ENCODE results near the gene TSEN34.

DNA sequence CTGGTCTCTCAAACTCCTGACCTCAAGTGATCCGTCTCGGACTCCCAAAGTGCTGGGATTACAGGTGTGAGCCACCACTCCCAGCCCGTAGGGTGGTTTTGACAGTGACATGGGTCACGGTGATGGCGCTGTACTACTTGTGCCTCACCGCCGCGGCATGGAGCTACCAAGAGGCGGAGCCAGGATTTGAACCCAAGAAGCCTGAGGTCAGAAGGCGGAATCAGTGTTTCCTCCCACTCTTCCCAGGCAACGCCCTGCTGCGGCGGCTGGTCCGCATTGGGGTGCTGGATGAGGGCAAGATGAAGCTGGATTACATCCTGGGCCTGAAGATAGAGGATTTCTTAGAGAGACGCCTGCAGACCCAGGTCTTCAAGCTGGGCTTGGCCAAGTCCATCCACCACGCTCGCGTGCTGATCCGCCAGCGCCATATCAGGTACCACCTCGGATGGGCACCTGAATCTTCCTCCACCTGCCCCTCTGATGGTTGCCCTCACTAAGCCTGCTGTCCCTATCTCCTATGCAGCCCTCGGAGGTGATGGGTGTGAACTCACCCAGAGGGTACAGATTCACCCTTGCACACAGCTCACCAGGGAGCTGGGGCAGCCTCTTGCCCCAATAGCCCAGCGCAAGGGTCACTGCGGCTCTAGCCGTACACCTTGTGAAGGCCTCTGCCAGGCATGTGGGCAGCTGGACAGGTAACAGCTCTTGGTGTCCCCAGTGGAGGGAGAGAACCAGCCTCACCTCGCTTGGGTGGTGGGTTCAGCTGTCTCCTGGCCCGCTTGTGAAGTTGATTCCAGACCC lies 15.1 kb downstream of the TSEN34 start:
- TF ChIP-seq POLR2A (IDR thresholded peaks at IDR 0.05): no peak
- TF ChIP-seq, protein P1, sequence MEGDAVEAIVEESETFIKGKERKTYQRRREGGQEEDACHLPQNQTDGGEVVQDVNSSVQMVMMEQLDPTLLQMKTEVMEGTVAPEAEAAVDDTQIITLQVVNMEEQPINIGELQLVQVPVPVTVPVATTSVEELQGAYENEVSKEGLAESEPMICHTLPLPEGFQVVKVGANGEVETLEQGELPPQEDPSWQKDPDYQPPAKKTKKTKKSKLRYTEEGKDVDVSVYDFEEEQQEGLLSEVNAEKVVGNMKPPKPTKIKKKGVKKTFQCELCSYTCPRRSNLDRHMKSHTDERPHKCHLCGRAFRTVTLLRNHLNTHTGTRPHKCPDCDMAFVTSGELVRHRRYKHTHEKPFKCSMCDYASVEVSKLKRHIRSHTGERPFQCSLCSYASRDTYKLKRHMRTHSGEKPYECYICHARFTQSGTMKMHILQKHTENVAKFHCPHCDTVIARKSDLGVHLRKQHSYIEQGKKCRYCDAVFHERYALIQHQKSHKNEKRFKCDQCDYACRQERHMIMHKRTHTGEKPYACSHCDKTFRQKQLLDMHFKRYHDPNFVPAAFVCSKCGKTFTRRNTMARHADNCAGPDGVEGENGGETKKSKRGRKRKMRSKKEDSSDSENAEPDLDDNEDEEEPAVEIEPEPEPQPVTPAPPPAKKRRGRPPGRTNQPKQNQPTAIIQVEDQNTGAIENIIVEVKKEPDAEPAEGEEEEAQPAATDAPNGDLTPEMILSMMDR (IDR thresholded peaks at IDR 0.05): no peak

All from transverse colon (tissue), 3 donors.